ENCODE measurements around the gene C2CD2.

Gene C2CD2

GRCh38 chr21:41864311-41865001 is 89.4 kb downstream of the C2CD2 start:
- H3K79me2 ChIP-seq (ENCODE audit: control insufficient read depth, insufficient read depth, low read length), result peaks cover 3% of the 10 kb centered on the region
- no peak overlapping the region for H3K18ac ChIP-seq (ENCODE audit: low read length)
- no peak overlapping the region for H2BK15ac ChIP-seq (replicated peaks; ENCODE audit: low read depth)
- no peak overlapping the region for H2BK5ac ChIP-seq (ENCODE audit: low read length)
- no peak overlapping the region for H4K5ac ChIP-seq (ENCODE audit: low read length)
- H3K36me3 ChIP-seq (ENCODE audit: control insufficient read depth, insufficient read depth, low read length), result no peaks in the 10 kb centered on the region
- no peak overlapping the region for H3K4me3 ChIP-seq (ENCODE audit: low read length)
- no peak overlapping the region for H3K23ac ChIP-seq (ENCODE audit: low read length)
- peaks cover 2% of the 10 kb centered on the region for H3K4me1 ChIP-seq (ENCODE audit: control insufficient read depth, low read depth, low read length)
- DNase-seq, result no peak
- no peak overlapping the region for H3K56ac ChIP-seq (ENCODE audit: low read length)
- no peak overlapping the region for H2AK5ac ChIP-seq (ENCODE audit: low read length)
- peaks cover 6% of the 10 kb centered on the region for H3K79me1 ChIP-seq (ENCODE audit: low read length)
- H3K27me3 ChIP-seq (ENCODE audit: insufficient read depth, low read length, poor library complexity), result no peaks in the 10 kb centered on the region
- no peak overlapping the region for H2BK120ac ChIP-seq (ENCODE audit: low read depth, low read length)
- H4K8ac ChIP-seq (ENCODE audit: low read depth, low read length), result no peak overlapping the region
- WGBS (ENCODE audit: extremely low coverage, insufficient coverage, low lambda C conversion rate), result no CpG with 5 or more reads among the region's 10 CpGs
- no peak overlapping the region for H3K4me2 ChIP-seq (ENCODE audit: low read length)
- H3K4ac ChIP-seq (ENCODE audit: low read depth, low read length), result no peak overlapping the region
- no peak overlapping the region for H3K27ac ChIP-seq (ENCODE audit: low read depth, low read length)
- no peak overlapping the region for H3K9ac ChIP-seq (ENCODE audit: low read length)

DNA sequence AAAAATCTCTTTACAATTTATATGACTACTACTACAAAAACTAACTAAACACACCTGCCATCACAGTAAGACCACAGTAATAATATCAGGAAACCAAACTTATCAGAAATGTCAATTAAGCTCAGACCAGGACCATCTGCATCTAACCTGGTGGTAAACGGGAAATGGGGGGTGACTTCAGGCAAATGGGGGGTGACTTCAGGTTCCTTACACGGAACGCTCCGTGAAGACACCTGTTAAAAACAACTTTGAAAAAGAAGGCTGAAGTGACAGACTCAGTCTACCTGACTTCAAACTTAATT is 90.4 kb downstream of the C2CD2 start:
- Histone ChIP-seq H3K23ac (ENCODE audit: low read length) (no peak overlapping the region), H3K4ac (ENCODE audit: low read depth, low read length) (no peak overlapping the region), H3K9ac (ENCODE audit: low read length) (no peak overlapping the region)

GRCh38 chr21:41861987-41862386 is 91.8 kb downstream of the C2CD2 start:
- H4K5ac ChIP-seq (ENCODE audit: low read length), result no peak overlapping the region
- no peaks in the 10 kb centered on the region for H3K36me3 ChIP-seq (ENCODE audit: control insufficient read depth, insufficient read depth, low read length)
- peaks cover 3% of the 10 kb centered on the region for H3K79me2 ChIP-seq (ENCODE audit: control insufficient read depth, insufficient read depth, low read length)
- no peak overlapping the region for H3K9ac ChIP-seq (ENCODE audit: low read length)
- no peak overlapping the region for H2AK5ac ChIP-seq (ENCODE audit: low read length)
- H2BK15ac ChIP-seq (replicated peaks; ENCODE audit: low read depth), result no peak overlapping the region
- H2BK5ac ChIP-seq (ENCODE audit: low read length), result no peak overlapping the region
- H3K4me2 ChIP-seq (ENCODE audit: low read length), result no peak overlapping the region
- no peak overlapping the region for H3K23ac ChIP-seq (ENCODE audit: low read length)
- H4K8ac ChIP-seq (ENCODE audit: low read depth, low read length), result no peak overlapping the region
- no peaks in the 10 kb centered on the region for H3K27me3 ChIP-seq (ENCODE audit: insufficient read depth, low read length, poor library complexity)
- no peak overlapping the region for H3K18ac ChIP-seq (ENCODE audit: low read length)
- no peak overlapping the region for H2BK120ac ChIP-seq (ENCODE audit: low read depth, low read length)
- DNase-seq, result no peak
- H3K4me3 ChIP-seq (ENCODE audit: low read length), result no peak overlapping the region
- no peak overlapping the region for H3K56ac ChIP-seq (ENCODE audit: low read length)
- H3K4me1 ChIP-seq (ENCODE audit: control insufficient read depth, low read depth, low read length), result peaks cover 2% of the 10 kb centered on the region
- no peak overlapping the region for H3K4ac ChIP-seq (ENCODE audit: low read depth, low read length)
- no CpG with 5 or more reads among the region's 17 CpGs for WGBS (ENCODE audit: extremely low coverage, insufficient coverage, low lambda C conversion rate)
- peaks cover 6% of the 10 kb centered on the region for H3K79me1 ChIP-seq (ENCODE audit: low read length)
- no peak overlapping the region for H3K27ac ChIP-seq (ENCODE audit: low read depth, low read length)

More for the DNA sequence above, 90.4 kb downstream of the C2CD2 start:
- peaks cover 6% of the 10 kb centered on the region for H3K79me1 ChIP-seq (ENCODE audit: low read length)
- no peak overlapping the region for H2AK5ac ChIP-seq (ENCODE audit: low read length)
- no peak overlapping the region for H2BK15ac ChIP-seq (replicated peaks; ENCODE audit: low read depth)
- WGBS (ENCODE audit: extremely low coverage, insufficient coverage, low lambda C conversion rate), result no CpG with 5 or more reads among the region's 4 CpGs
- no peaks in the 10 kb centered on the region for H3K36me3 ChIP-seq (ENCODE audit: control insufficient read depth, insufficient read depth, low read length)
- H3K4me1 ChIP-seq (ENCODE audit: control insufficient read depth, low read depth, low read length), result peaks cover 2% of the 10 kb centered on the region
- H4K5ac ChIP-seq (ENCODE audit: low read length), result no peak overlapping the region
- no peak overlapping the region for H2BK120ac ChIP-seq (ENCODE audit: low read depth, low read length)
- no peak overlapping the region for H2BK5ac ChIP-seq (ENCODE audit: low read length)
- H3K56ac ChIP-seq (ENCODE audit: low read length), result no peak overlapping the region
- no peak overlapping the region for H3K27ac ChIP-seq (ENCODE audit: low read depth, low read length)
- no peak for DNase-seq
- no peak overlapping the region for H4K8ac ChIP-seq (ENCODE audit: low read depth, low read length)
- H3K4me3 ChIP-seq (ENCODE audit: low read length), result no peak overlapping the region
- no peaks in the 10 kb centered on the region for H3K27me3 ChIP-seq (ENCODE audit: insufficient read depth, low read length, poor library complexity)
- no peak overlapping the region for H3K18ac ChIP-seq (ENCODE audit: low read length)
- H3K4me2 ChIP-seq (ENCODE audit: low read length), result no peak overlapping the region
- H3K79me2 ChIP-seq (ENCODE audit: control insufficient read depth, insufficient read depth, low read length), result peaks cover 3% of the 10 kb centered on the region

DNA sequence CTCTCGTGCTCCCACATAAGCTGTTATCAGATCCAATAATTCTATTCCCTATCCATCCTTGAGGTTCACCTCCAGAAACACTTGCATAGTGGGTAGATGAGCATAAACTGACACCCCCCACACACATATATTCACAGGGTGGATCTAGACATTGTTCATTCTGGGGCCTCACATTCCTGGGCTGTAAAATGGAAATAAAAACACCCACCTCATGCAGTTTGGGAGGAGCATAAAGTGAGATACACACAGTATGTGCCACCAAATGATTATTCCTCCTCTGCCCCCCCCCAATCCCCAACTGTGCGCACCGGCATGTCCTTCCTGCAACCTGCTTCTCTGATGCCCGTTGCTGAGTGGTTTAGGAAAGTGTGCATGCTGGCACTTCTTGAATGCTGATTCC is 92.6 kb downstream of the C2CD2 start:
- H3K18ac ChIP-seq (ENCODE audit: low read length), result no peak overlapping the region
- H3K9ac ChIP-seq (ENCODE audit: low read length), result no peak overlapping the region
- no peaks in the 10 kb centered on the region for H3K27me3 ChIP-seq (ENCODE audit: insufficient read depth, low read length, poor library complexity)

GRCh38 chr21:41859297-41859980 is 94.4 kb downstream of the C2CD2 start:
- Histone ChIP-seq H2BK15ac (replicated peaks; ENCODE audit: low read depth) (no peak overlapping the region), H3K4ac (ENCODE audit: low read depth, low read length) (no peak overlapping the region), H2BK5ac (ENCODE audit: low read length) (no peak overlapping the region), H3K4me2 (ENCODE audit: low read length) (no peak overlapping the region), H2AK5ac (ENCODE audit: low read length) (no peak overlapping the region), H3K79me1 (ENCODE audit: low read length) (no peaks in the 10 kb centered on the region), H3K36me3 (ENCODE audit: control insufficient read depth, insufficient read depth, low read length) (peaks cover 2% of the 10 kb centered on the region), H4K5ac (ENCODE audit: low read length) (no peak overlapping the region), H3K9ac (ENCODE audit: low read length) (no peak overlapping the region), H2BK120ac (ENCODE audit: low read depth, low read length) (no peak overlapping the region), H3K4me1 (ENCODE audit: control insufficient read depth, low read depth, low read length) (no peaks in the 10 kb centered on the region), H3K18ac (ENCODE audit: low read length) (no peak overlapping the region), H3K27me3 (ENCODE audit: insufficient read depth, low read length, poor library complexity) (no peaks in the 10 kb centered on the region), H3K4me3 (ENCODE audit: low read length) (no peak overlapping the region), H3K56ac (ENCODE audit: low read length) (no peak overlapping the region), H3K23ac (ENCODE audit: low read length) (no peak overlapping the region), H3K27ac (ENCODE audit: low read depth, low read length) (no peak overlapping the region), H3K79me2 (ENCODE audit: control insufficient read depth, insufficient read depth, low read length) (no peaks in the 10 kb centered on the region), H4K8ac (ENCODE audit: low read depth, low read length) (no peak overlapping the region)
- DNase-seq, result no peak
- WGBS (ENCODE audit: extremely low coverage, insufficient coverage, low lambda C conversion rate), result no CpG with 5 or more reads among the region's 23 CpGs

More for the DNA sequence above, 92.6 kb downstream of the C2CD2 start:
- Histone ChIP-seq H4K5ac (ENCODE audit: low read length) (no peak overlapping the region), H3K79me2 (ENCODE audit: control insufficient read depth, insufficient read depth, low read length) (peaks cover 3% of the 10 kb centered on the region), H3K4me3 (ENCODE audit: low read length) (no peak overlapping the region), H2BK5ac (ENCODE audit: low read length) (no peak overlapping the region), H3K56ac (ENCODE audit: low read length) (no peak overlapping the region), H3K23ac (ENCODE audit: low read length) (no peak overlapping the region), H2BK120ac (ENCODE audit: low read depth, low read length) (no peak overlapping the region), H3K36me3 (ENCODE audit: control insufficient read depth, insufficient read depth, low read length) (no peaks in the 10 kb centered on the region), H3K4ac (ENCODE audit: low read depth, low read length) (no peak overlapping the region), H3K4me2 (ENCODE audit: low read length) (no peak overlapping the region), H3K4me1 (ENCODE audit: control insufficient read depth, low read depth, low read length) (peaks cover 2% of the 10 kb centered on the region), H3K79me1 (ENCODE audit: low read length) (peaks cover 4% of the 10 kb centered on the region), H4K8ac (ENCODE audit: low read depth, low read length) (no peak overlapping the region), H2AK5ac (ENCODE audit: low read length) (no peak overlapping the region), H2BK15ac (replicated peaks; ENCODE audit: low read depth) (no peak overlapping the region), H3K27ac (ENCODE audit: low read depth, low read length) (no peak overlapping the region)
- DNase-seq, result no peak
- WGBS (ENCODE audit: extremely low coverage, insufficient coverage, low lambda C conversion rate), result no CpG with 5 or more reads among the region's 4 CpGs
